Dedifferentiated amniotic fluid mesenchymal stem cell (primary cell): Measurements from ENCODE around the gene DIAPH3.
A peak's percentile ranks its signal among the peaks of the same experiment; 100 is the strongest.

Source experiments
- DNase-seq: peaks from one replicate; pipeline ENCODE4 v3.0.0-alpha.2; 2016; ENCODE audit errors: extremely low spot score

The DIAPH3 gene

GRCh38 chr13:59672445-59672844 is 491.3 kb downstream of the DIAPH3 start:
- no peak for DNase-seq

- no peak for DNase-seq
Measured at GRCh38 chr13:59671881-59672280, 491.8 kb downstream of the DIAPH3 start.

GRCh38 chr13:59666504-59666903 is 497.2 kb downstream of the DIAPH3 start:
- no peak for DNase-seq

- no peak for DNase-seq
Measured at GRCh38 chr13:59665732-59666131, 498.0 kb downstream of the DIAPH3 start.

- DNase-seq = no peak
Measured at GRCh38 chr13:59665184-59665583, 498.5 kb downstream of the DIAPH3 start.

GRCh38 chr13:59664586-59664985 is 499.1 kb downstream of the DIAPH3 start:
- no peak for DNase-seq

- DNase-seq = no peak
Measured at GRCh38 chr13:59663707-59664106, 500.0 kb downstream of the DIAPH3 start.

- DNase-seq = no peak
Measured at GRCh38 chr13:59660582-59660981, 503.1 kb downstream of the DIAPH3 start.

GRCh38 chr13:59659981-59660380 is 503.7 kb downstream of the DIAPH3 start:
- DNase-seq = no peak

GRCh38 chr13:59658738-59659330 is 504.9 kb downstream of the DIAPH3 start:
- no peak for DNase-seq

- DNase-seq = no peak
Measured at GRCh38 chr13:59658027-59658737, 505.5 kb downstream of the DIAPH3 start.

- DNase-seq = no peak
Measured at GRCh38 chr13:59653916-59654315, 509.8 kb downstream of the DIAPH3 start.

- DNase-seq = no peak
Measured at GRCh38 chr13:59651479-59651878, 512.2 kb downstream of the DIAPH3 start.

- no peak for DNase-seq
Measured at GRCh38 chr13:59643906-59644626, 519.7 kb downstream of the DIAPH3 start.

- DNase-seq = no peak
Measured at GRCh38 chr13:59643364-59643841, 520.3 kb downstream of the DIAPH3 start.

- DNase-seq = peak; percentile 43
Measured at GRCh38 chr13:59641817-59642216, 521.9 kb downstream of the DIAPH3 start.

GRCh38 chr13:59641261-59641660 is 522.5 kb downstream of the DIAPH3 start:
- no peak for DNase-seq

GRCh38 chr13:59638404-59638803 is 525.3 kb downstream of the DIAPH3 start:
- DNase-seq = no peak

GRCh38 chr13:59635589-59635988 is 528.1 kb downstream of the DIAPH3 start:
- DNase-seq = no peak

- DNase-seq = no peak
Measured at GRCh38 chr13:59633290-59633689, 530.4 kb downstream of the DIAPH3 start.

- no peak for DNase-seq
Measured at GRCh38 chr13:59631271-59631670, 532.5 kb downstream of the DIAPH3 start.

GRCh38 chr13:59625111-59625510 is 538.6 kb downstream of the DIAPH3 start:
- no peak for DNase-seq
